SK-N-SH (cell line): Measurements from ENCODE around the gene PRKCB.

Experiments used
- EP300 ChIP-seq, 2 experiments: IDR thresholded peaks; 2 replicates each; pipeline versions ENCODE4 v1.4.0 to v1.6.1; 2012; ENCODE audit warnings: borderline replicate concordance in 1 of 2, low read depth in 1 of 2, low read length in 1 of 2
- EZH2phosphoT487 ChIP-seq: fragments of 200-600 bp; sonication (generic); IDR thresholded peaks from 2 replicates; pipeline ENCODE4 v1.6.1; 2017; ENCODE audit warnings: low read depth, mixed run types, mild to moderate bottlenecking, antibody characterized with exemption, moderate library complexity, borderline replicate concordance
- FOXJ3 ChIP-seq: sonication (generic); formaldehyde crosslinking; IDR thresholded peaks from 2 replicates; pipeline ENCODE4 v1.5.1; 2020; ENCODE audit warnings: mild to moderate bottlenecking, missing genetic modification reagents
- NFIC ChIP-seq: IDR thresholded peaks from 2 replicates; pipeline ENCODE4 v1.4.0; 2012; ENCODE audit warnings: borderline replicate concordance
- ZBTB33 ChIP-seq: IDR thresholded peaks from 2 replicates; pipeline ENCODE4 v1.4.0; 2012; ENCODE audit warnings: low read depth, borderline replicate concordance
- TF ChIP-seq, protein P1 (sequence below): fragments of 200-600 bp; sonication (generic); IDR thresholded peaks from 2 replicates; pipeline ENCODE4 v1.6.1; 2017; ENCODE audit warnings: antibody characterized with exemption, mild to moderate bottlenecking, moderate library complexity
- TF ChIP-seq, protein P2 (sequence below): IDR thresholded peaks from 2 replicates; pipeline ENCODE4 v1.6.1; 2012; ENCODE audit warnings: mild to moderate bottlenecking, low read depth, low read length, moderate library complexity

- TF ChIP-seq, protein P1, sequence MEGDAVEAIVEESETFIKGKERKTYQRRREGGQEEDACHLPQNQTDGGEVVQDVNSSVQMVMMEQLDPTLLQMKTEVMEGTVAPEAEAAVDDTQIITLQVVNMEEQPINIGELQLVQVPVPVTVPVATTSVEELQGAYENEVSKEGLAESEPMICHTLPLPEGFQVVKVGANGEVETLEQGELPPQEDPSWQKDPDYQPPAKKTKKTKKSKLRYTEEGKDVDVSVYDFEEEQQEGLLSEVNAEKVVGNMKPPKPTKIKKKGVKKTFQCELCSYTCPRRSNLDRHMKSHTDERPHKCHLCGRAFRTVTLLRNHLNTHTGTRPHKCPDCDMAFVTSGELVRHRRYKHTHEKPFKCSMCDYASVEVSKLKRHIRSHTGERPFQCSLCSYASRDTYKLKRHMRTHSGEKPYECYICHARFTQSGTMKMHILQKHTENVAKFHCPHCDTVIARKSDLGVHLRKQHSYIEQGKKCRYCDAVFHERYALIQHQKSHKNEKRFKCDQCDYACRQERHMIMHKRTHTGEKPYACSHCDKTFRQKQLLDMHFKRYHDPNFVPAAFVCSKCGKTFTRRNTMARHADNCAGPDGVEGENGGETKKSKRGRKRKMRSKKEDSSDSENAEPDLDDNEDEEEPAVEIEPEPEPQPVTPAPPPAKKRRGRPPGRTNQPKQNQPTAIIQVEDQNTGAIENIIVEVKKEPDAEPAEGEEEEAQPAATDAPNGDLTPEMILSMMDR = no peak
- no peak for TF ChIP-seq ZBTB33
- TF ChIP-seq, protein P2, sequence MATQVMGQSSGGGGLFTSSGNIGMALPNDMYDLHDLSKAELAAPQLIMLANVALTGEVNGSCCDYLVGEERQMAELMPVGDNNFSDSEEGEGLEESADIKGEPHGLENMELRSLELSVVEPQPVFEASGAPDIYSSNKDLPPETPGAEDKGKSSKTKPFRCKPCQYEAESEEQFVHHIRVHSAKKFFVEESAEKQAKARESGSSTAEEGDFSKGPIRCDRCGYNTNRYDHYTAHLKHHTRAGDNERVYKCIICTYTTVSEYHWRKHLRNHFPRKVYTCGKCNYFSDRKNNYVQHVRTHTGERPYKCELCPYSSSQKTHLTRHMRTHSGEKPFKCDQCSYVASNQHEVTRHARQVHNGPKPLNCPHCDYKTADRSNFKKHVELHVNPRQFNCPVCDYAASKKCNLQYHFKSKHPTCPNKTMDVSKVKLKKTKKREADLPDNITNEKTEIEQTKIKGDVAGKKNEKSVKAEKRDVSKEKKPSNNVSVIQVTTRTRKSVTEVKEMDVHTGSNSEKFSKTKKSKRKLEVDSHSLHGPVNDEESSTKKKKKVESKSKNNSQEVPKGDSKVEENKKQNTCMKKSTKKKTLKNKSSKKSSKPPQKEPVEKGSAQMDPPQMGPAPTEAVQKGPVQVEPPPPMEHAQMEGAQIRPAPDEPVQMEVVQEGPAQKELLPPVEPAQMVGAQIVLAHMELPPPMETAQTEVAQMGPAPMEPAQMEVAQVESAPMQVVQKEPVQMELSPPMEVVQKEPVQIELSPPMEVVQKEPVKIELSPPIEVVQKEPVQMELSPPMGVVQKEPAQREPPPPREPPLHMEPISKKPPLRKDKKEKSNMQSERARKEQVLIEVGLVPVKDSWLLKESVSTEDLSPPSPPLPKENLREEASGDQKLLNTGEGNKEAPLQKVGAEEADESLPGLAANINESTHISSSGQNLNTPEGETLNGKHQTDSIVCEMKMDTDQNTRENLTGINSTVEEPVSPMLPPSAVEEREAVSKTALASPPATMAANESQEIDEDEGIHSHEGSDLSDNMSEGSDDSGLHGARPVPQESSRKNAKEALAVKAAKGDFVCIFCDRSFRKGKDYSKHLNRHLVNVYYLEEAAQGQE = no peak
- no peak for TF ChIP-seq EZH2phosphoT487
- no peak for TF ChIP-seq FOXJ3 (CRISPR knock-in tag)
- no peak for TF ChIP-seq NFIC
- TF ChIP-seq EP300 (IDR thresholded peaks at IDR 0.05; ENCODE audit: borderline replicate concordance in 1 of 2, low read depth in 1 of 2, low read length in 1 of 2) = no peak
Measured at GRCh38 chr16:23959072-23959751, 123.4 kb downstream of the PRKCB start.
